H9 (cell line): Measurements from ENCODE around the gene SS18. TPM values are rescaled to one million over a fixed set of nuclear protein-coding genes. Genes with fewer than 3 reads are reported as not detected.

Source experiments
- DNase-seq: peaks from one replicate; pipeline ENCODE4 v3.0.0-alpha.2; 2017
- H2AFZ ChIP-seq: one replicate; pipeline ENCODE4 v1.6.1; 2013; ENCODE audit warnings: mild to moderate bottlenecking, low read length, control low read depth, moderate library complexity
- H2AK5ac ChIP-seq: 2 replicates; pipeline ENCODE4 v1.6.1; 2013; ENCODE audit warnings: low read length, control low read depth, mixed read lengths; ENCODE audit not compliant: insufficient read length
- H2BK120ac ChIP-seq: one replicate; pipeline ENCODE4 v1.6.1; 2013; ENCODE audit warnings: low read depth, mild to moderate bottlenecking, low read length, control low read depth, inconsistent platforms; ENCODE audit not compliant: poor library complexity, severe bottlenecking
- H2BK12ac ChIP-seq: 2 replicates; pipeline ENCODE4 v1.6.1; 2013; ENCODE audit warnings: low read length, control low read depth, mixed read lengths, low read depth; ENCODE audit not compliant: insufficient read length
- H2BK15ac ChIP-seq: 2 replicates; pipeline ENCODE4 v1.6.1; 2013; ENCODE audit warnings: low read depth, low read length, control low read depth
- H2BK20ac ChIP-seq: one replicate; pipeline ENCODE4 v1.6.1; 2013; ENCODE audit warnings: low read depth, mild to moderate bottlenecking, low read length, control low read depth, inconsistent platforms; ENCODE audit not compliant: poor library complexity, severe bottlenecking
- H2BK5ac ChIP-seq: 2 replicates; pipeline ENCODE4 v1.6.1; 2013; ENCODE audit warnings: low read length, control low read depth, mixed read lengths; ENCODE audit not compliant: insufficient read length
- H3K14ac ChIP-seq: 2 replicates; pipeline ENCODE4 v1.6.1; 2013; ENCODE audit warnings: low read length, control low read depth; ENCODE audit not compliant: insufficient read depth
- H3K18ac ChIP-seq: 2 replicates; pipeline ENCODE4 v1.6.1; 2013; ENCODE audit warnings: low read depth, mild to moderate bottlenecking, mixed read lengths, low read length, control low read depth; ENCODE audit not compliant: insufficient read length
- H3K23ac ChIP-seq: 2 replicates; pipeline ENCODE4 v1.6.1; 2013; ENCODE audit warnings: low read length, control low read depth, mixed read lengths, low read depth; ENCODE audit not compliant: insufficient read length
- H3K23me2 ChIP-seq: 2 replicates; pipeline ENCODE4 v1.6.1; 2013; ENCODE audit warnings: low read depth, mild to moderate bottlenecking, mixed read lengths, low read length, control low read depth; ENCODE audit not compliant: insufficient read length, poor library complexity, severe bottlenecking
- H3K27ac ChIP-seq: 2 replicates; pipeline ENCODE4 v1.5.1; 2013; ENCODE audit warnings: low read length, control low read depth, mixed read lengths, low read depth; ENCODE audit not compliant: insufficient read length
- H3K27me3 ChIP-seq: 2 replicates; pipeline ENCODE4 v1.6.1; 2013; ENCODE audit warnings: low read length, control low read depth, inconsistent platforms; ENCODE audit not compliant: insufficient read depth
- H3K4ac ChIP-seq: 2 replicates; pipeline ENCODE4 v1.6.1; 2013; ENCODE audit warnings: low read depth, mild to moderate bottlenecking, control low read depth, inconsistent platforms, low read length, moderate library complexity
- H3K4me1 ChIP-seq: 2 replicates; pipeline ENCODE4 v1.6.1; 2013; ENCODE audit warnings: low read length, control low read depth, inconsistent platforms; ENCODE audit not compliant: insufficient read depth
- H3K4me2 ChIP-seq: 2 replicates; pipeline ENCODE4 v1.6.1; 2013; ENCODE audit warnings: low read length, control low read depth, mixed read lengths; ENCODE audit not compliant: insufficient read length, insufficient read depth
- H3K56ac ChIP-seq: 2 replicates; pipeline ENCODE4 v1.6.1; 2013; ENCODE audit warnings: low read depth, mild to moderate bottlenecking, mixed read lengths, low read length, control low read depth; ENCODE audit not compliant: insufficient read length
- H3K79me1 ChIP-seq: 2 replicates; pipeline ENCODE4 v1.6.1; 2013; ENCODE audit warnings: low read depth, mild to moderate bottlenecking, moderate library complexity, low read length, control low read depth, inconsistent platforms; ENCODE audit not compliant: insufficient read depth, poor library complexity, severe bottlenecking
- H3K79me2 ChIP-seq: 2 replicates; pipeline ENCODE4 v1.6.1; 2013; ENCODE audit warnings: low read length, control low read depth, inconsistent platforms; ENCODE audit not compliant: insufficient read depth
- H3K9ac ChIP-seq: 2 replicates; pipeline ENCODE4 v1.6.1; 2013; ENCODE audit warnings: low read length, control low read depth, mixed read lengths; ENCODE audit not compliant: insufficient read length; ENCODE audit errors: extremely low read depth
- H3K9me3 ChIP-seq: one replicate; pipeline ENCODE4 v1.6.1; 2013; ENCODE audit warnings: low read depth, low read length, inconsistent platforms; ENCODE audit not compliant: control insufficient read depth
- H3T11ph ChIP-seq: one replicate; pipeline ENCODE4 v1.6.1; 2013; ENCODE audit warnings: mild to moderate bottlenecking, low read length, control low read depth, inconsistent platforms
- H4K20me1 ChIP-seq: one replicate; pipeline ENCODE4 v1.6.1; 2013; ENCODE audit not compliant: control insufficient read depth, insufficient read length, insufficient read depth
- H4K5ac ChIP-seq: 2 replicates; pipeline ENCODE4 v1.6.1; 2013; ENCODE audit warnings: low read depth, mild to moderate bottlenecking, mixed read lengths, low read length, control low read depth; ENCODE audit not compliant: insufficient read length
- H4K8ac ChIP-seq: replicated peaks from 2 replicates; pipeline ENCODE4 v1.6.1; 2013; ENCODE audit warnings: low read length, control low read depth, mixed read lengths, low read depth; ENCODE audit not compliant: insufficient read length
- H4K91ac ChIP-seq: 2 replicates; pipeline ENCODE4 v1.6.1; 2013; ENCODE audit warnings: low read depth, mild to moderate bottlenecking, moderate library complexity, mixed read lengths, low read length, control low read depth; ENCODE audit not compliant: insufficient read length
- H3K27ac Mint-ChIP-seq, 3 experiments: 2 replicates in 2 of 3; 3 replicates in 1 of 3; pipeline ENCODE4 v1.8.0; 2020 to 2021; ENCODE audit warnings: mixed read lengths in 3 of 3, mild to moderate bottlenecking in 1 of 3, moderate library complexity in 1 of 3
- H3K27me3 Mint-ChIP-seq: 2 replicates; pipeline ENCODE4 v1.8.0; 2021; ENCODE audit warnings: low read depth, mild to moderate bottlenecking, moderate library complexity, mixed read lengths
- H3K36me3 Mint-ChIP-seq, 3 experiments: 2 replicates in 2 of 3; 3 replicates in 1 of 3; pipeline ENCODE4 v1.8.0; 2020 to 2021; ENCODE audit warnings: low read depth in 3 of 3, mixed read lengths in 3 of 3; ENCODE audit not compliant: insufficient read depth in 1 of 3
- H3K4me1 Mint-ChIP-seq, 2 experiments: 2 replicates each; pipeline ENCODE4 v1.8.0; 2020; ENCODE audit warnings: mixed read lengths in 2 of 2
- H3K4me3 Mint-ChIP-seq, 2 experiments: 2 replicates in 1 of 2; 3 replicates in 1 of 2; pipeline ENCODE4 v1.8.0; 2020 to 2021; ENCODE audit warnings: mild to moderate bottlenecking in 2 of 2, mixed read lengths in 2 of 2, moderate library complexity in 1 of 2
- H3K9me3 Mint-ChIP-seq, 2 experiments: 2 replicates in 1 of 2; 3 replicates in 1 of 2; pipeline ENCODE4 v1.8.0; 2020; ENCODE audit warnings: mild to moderate bottlenecking in 2 of 2, mixed read lengths in 2 of 2, moderate library complexity in 1 of 2
- WGBS: extraction: QIAGEN DNeasy Blood & Tissue Kit; methylation state at CpG from one replicate; pipeline ENCODE4 v1.1.7; 2013; ENCODE audit warnings: missing lambda C conversion rate, low lambda C conversion rate, mixed read lengths; ENCODE audit not compliant: insufficient read length; ENCODE audit errors: extremely low coverage; 5-methylcytosine and 5-hydroxymethylcytosine counted together
- total RNA-seq: library from RNA; stranded (reverse); gene quantifications from 2 replicates; pipeline ENCODE4 v1.2.1, GENCODE V29; 2021
- TF ChIP-seq, protein P1 (sequence below): fragments of 200-600 bp; sonication (generic); conservative IDR thresholded peaks from 3 replicates; pipeline ENCODE4 v1.8.0; 2021; ENCODE audit warnings: antibody characterized with exemption, mild to moderate bottlenecking

SS18 gene
- total RNA-seq, 1 experiment from 2014 or later, result 87.9 TPM

DNA sequence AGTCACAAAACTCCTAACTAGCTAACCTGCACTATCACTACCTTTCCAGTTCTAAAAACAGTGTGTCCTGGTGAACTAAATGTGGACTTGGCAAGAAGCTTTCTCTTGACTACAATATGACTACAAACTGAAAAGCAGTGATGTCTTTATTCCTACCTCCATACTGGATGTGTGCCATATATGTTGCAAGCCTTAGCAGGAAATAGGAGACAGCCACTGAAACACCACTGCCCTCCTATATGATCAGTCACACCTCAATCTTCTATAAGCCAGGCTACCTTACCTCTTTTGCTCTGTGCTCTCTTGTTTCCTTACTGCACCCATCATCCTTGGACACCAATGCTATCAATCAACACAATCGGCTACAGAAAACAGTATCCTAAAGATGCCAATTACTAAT, 34.1 kb downstream of the SS18 start:
- no peak overlapping the region for H3K14ac ChIP-seq
- H3K27me3 Mint-ChIP-seq, result no peaks in the 10 kb centered on the region
- no peak for DNase-seq
- TF ChIP-seq, protein P1, sequence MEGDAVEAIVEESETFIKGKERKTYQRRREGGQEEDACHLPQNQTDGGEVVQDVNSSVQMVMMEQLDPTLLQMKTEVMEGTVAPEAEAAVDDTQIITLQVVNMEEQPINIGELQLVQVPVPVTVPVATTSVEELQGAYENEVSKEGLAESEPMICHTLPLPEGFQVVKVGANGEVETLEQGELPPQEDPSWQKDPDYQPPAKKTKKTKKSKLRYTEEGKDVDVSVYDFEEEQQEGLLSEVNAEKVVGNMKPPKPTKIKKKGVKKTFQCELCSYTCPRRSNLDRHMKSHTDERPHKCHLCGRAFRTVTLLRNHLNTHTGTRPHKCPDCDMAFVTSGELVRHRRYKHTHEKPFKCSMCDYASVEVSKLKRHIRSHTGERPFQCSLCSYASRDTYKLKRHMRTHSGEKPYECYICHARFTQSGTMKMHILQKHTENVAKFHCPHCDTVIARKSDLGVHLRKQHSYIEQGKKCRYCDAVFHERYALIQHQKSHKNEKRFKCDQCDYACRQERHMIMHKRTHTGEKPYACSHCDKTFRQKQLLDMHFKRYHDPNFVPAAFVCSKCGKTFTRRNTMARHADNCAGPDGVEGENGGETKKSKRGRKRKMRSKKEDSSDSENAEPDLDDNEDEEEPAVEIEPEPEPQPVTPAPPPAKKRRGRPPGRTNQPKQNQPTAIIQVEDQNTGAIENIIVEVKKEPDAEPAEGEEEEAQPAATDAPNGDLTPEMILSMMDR, result no peak
- H4K91ac ChIP-seq, result no peak overlapping the region
- H3K56ac ChIP-seq, result no peak overlapping the region
- peaks cover 2% of the 10 kb centered on the region; the same call in 1 of the 2 replicates for H3K79me2 ChIP-seq
- no peak overlapping the region for H3K27ac ChIP-seq
- no peaks in the 10 kb centered on the region for H3K4me1 ChIP-seq
- H3K9me3 Mint-ChIP-seq, result no peaks in the 10 kb centered on the region
- H2BK15ac ChIP-seq, result no peak overlapping the region
- H2BK12ac ChIP-seq, result no peak overlapping the region
- no peak overlapping the region for H2BK5ac ChIP-seq
- H4K5ac ChIP-seq, result no peak overlapping the region
- H3K23ac ChIP-seq, result no peak overlapping the region
- H2AK5ac ChIP-seq, result no peak overlapping the region
- WGBS, result no CpG with 5 or more reads among the region's 1 CpG
- peaks cover 19 to 46% (median 39%) of the 10 kb centered on the region in 3 experiments for H3K36me3 Mint-ChIP-seq
- H3K18ac ChIP-seq, result no peak overlapping the region
- H3T11ph ChIP-seq, result no peak overlapping the region
- no peak overlapping the region for H2BK120ac ChIP-seq
- H3K27ac Mint-ChIP-seq, result no peak overlapping the region
- H3K23me2 ChIP-seq, result no peaks in the 10 kb centered on the region
- no peak overlapping the region for H4K8ac ChIP-seq
- no peak overlapping the region for H3K4me3 Mint-ChIP-seq
- no peak overlapping the region for H2BK20ac ChIP-seq
- H3K79me1 ChIP-seq, result no peaks in the 10 kb centered on the region
- no peaks in the 10 kb centered on the region for H3K27me3 ChIP-seq
- H4K20me1 ChIP-seq, result no peaks in the 10 kb centered on the region
- peaks cover 4 to 9% of the 10 kb centered on the region in 2 experiments; a peak in 3 of 4 replicates for H3K4me1 Mint-ChIP-seq
- no peak overlapping the region for H3K4ac ChIP-seq
- no peak overlapping the region for H3K9ac ChIP-seq
- H2AFZ ChIP-seq, result no peak overlapping the region
- H3K9me3 ChIP-seq, result no peaks in the 10 kb centered on the region
- H3K4me2 ChIP-seq, result no peak overlapping the region
